GM19397 (cell line): ENCODE results near the gene DPYD.

Source experiments
- ATAC-seq: cut with Tn5 transposase; IDR thresholded peaks from one replicate; pipeline ENCODE4 v1.9.1; 2021; ENCODE audit warnings: mild to moderate bottlenecking, moderate library complexity; ENCODE audit not compliant: unreplicated experiment

The DPYD gene

GRCh38 chr1:97907886-97908285, 12.9 kb downstream of the DPYD start:
- ATAC-seq, result no peak

GRCh38 chr1:97906567-97907241, 14.1 kb downstream of the DPYD start:
- no peak for ATAC-seq

GRCh38 chr1:97905141-97905940, 15.5 kb downstream of the DPYD start:
- ATAC-seq, result no peak

- no peak for ATAC-seq
Observed at GRCh38 chr1:97904534-97904933, 16.3 kb downstream of the DPYD start.

- no peak for ATAC-seq
Observed at GRCh38 chr1:97903626-97904025, 17.2 kb downstream of the DPYD start.

GRCh38 chr1:97902067-97902466, 18.8 kb downstream of the DPYD start:
- no peak for ATAC-seq

- no peak for ATAC-seq
Observed at GRCh38 chr1:97901017-97901658, 19.7 kb downstream of the DPYD start.

GRCh38 chr1:97898948-97899347, 21.9 kb downstream of the DPYD start:
- ATAC-seq, result no peak

- ATAC-seq, result no peak
Observed at GRCh38 chr1:97895278-97895677, 25.6 kb downstream of the DPYD start.

- ATAC-seq, result no peak
Observed at GRCh38 chr1:97893844-97894243, 27.0 kb downstream of the DPYD start.

GRCh38 chr1:97886199-97886598, 34.6 kb downstream of the DPYD start:
- ATAC-seq, result no peak

GRCh38 chr1:97883823-97884222, 37.0 kb downstream of the DPYD start:
- no peak for ATAC-seq

- ATAC-seq, result no peak
Observed at GRCh38 chr1:97877307-97877706, 43.5 kb downstream of the DPYD start.

- no peak for ATAC-seq
Observed at GRCh38 chr1:97875996-97876395, 44.8 kb downstream of the DPYD start.

- no peak for ATAC-seq
Observed at GRCh38 chr1:97870589-97870988, 50.2 kb downstream of the DPYD start.

GRCh38 chr1:97869441-97869840, 51.4 kb downstream of the DPYD start:
- no peak for ATAC-seq

- no peak for ATAC-seq
Observed at GRCh38 chr1:97867127-97867526, 53.7 kb downstream of the DPYD start.

GRCh38 chr1:97864615-97865014, 56.2 kb downstream of the DPYD start:
- no peak for ATAC-seq

- ATAC-seq, result no peak
Observed at GRCh38 chr1:97853221-97853620, 67.6 kb downstream of the DPYD start.

GRCh38 chr1:97849345-97850340, 71.2 kb downstream of the DPYD start:
- ATAC-seq, result no peak

- ATAC-seq, result no peak
Observed at GRCh38 chr1:97845805-97846204, 75.0 kb downstream of the DPYD start.
